Endothelial cell of umbilical vein (primary cell): ENCODE measurements around the gene TENM4. TPM values are rescaled to one million over a fixed set of nuclear protein-coding genes. Genes with fewer than 3 reads are reported as not detected.

Source experiments
- BruUV-seq: library from RNA; stranded (reverse); fragments of 400-500 nt; replicated peaks from 2 replicates; lab custom pipeline; 2021; lab: Mats Ljungman, UMichigan
- CTCF ChIA-PET: fragments of 300-600, 350-600 bp; sonication (Branson Sonifier 250); formaldehyde crosslinking; loops from one replicate; lab custom pipeline; 2021; ENCODE audit warnings: antibody characterized with exemption, inconsistent platforms; lab: Charles Lee
- POLR2A ChIA-PET: fragments of 300-600, 350-600 bp; sonication (Branson Sonifier 250); formaldehyde crosslinking; loops from one replicate; lab custom pipeline; 2021; ENCODE audit warnings: antibody characterized with exemption, inconsistent platforms; lab: Charles Lee
- DNase-seq: peaks from one replicate; pipeline ENCODE4 v3.0.0-alpha.2; 2011; ENCODE audit warnings: low read depth, low spot score
- FAIRE-seq: peaks from 2 replicates; lab custom pipeline; 2011; peaks lifted over from hg19 to GRCh38; lab: Jason Lieb, UNC
- H2AFZ ChIP-seq: 2 replicates; pipeline ENCODE4 v1.6.0; 2012; ENCODE audit warnings: low read depth, low read length, control low read depth, inconsistent platforms
- H3K27ac ChIP-seq: 2 replicates; pipeline ENCODE4 v1.5.1; 2011; ENCODE audit warnings: low read depth, mild to moderate bottlenecking, control low read depth, low read length, moderate library complexity; ENCODE audit not compliant: insufficient read depth
- H3K27me3 ChIP-seq, 2 experiments: 2 replicates each; pipeline versions ENCODE4 v1.6.0 to v1.6.1; 2011; ENCODE audit warnings: low read length in 2 of 2, mixed read lengths in 1 of 2; ENCODE audit not compliant: control insufficient read depth in 2 of 2, insufficient read depth in 2 of 2
- H3K36me3 ChIP-seq, 2 experiments: 2 replicates in 1 of 2; 3 replicates in 1 of 2; pipeline ENCODE4 v1.5.1; 2011; ENCODE audit warnings: low read length in 2 of 2, mild to moderate bottlenecking in 1 of 2, moderate library complexity in 1 of 2; ENCODE audit not compliant: control insufficient read depth in 2 of 2, insufficient read depth in 2 of 2; ENCODE audit errors: extremely low read depth in 1 of 2
- H3K4me1 ChIP-seq: 3 replicates; pipeline ENCODE4 v1.5.1; 2011; ENCODE audit warnings: mild to moderate bottlenecking, low read length; ENCODE audit not compliant: control insufficient read depth, insufficient read depth; ENCODE audit errors: extremely low read depth
- H3K4me2 ChIP-seq: 2 replicates; pipeline ENCODE4 v1.6.1; 2011; ENCODE audit warnings: low read length, control low read depth, mixed read lengths; ENCODE audit not compliant: insufficient read depth
- H3K4me3 ChIP-seq, 3 experiments: fragments of 200-600 bp in 1 of 3; sonication (generic), shearing (Covaris generic) in 1 of 3; replicated peaks in 1 of 3; 2 replicates each; pipeline ENCODE4 v1.5.1; 2011 to 2016; ENCODE audit warnings: control low read depth in 3 of 3, low read length in 3 of 3, mild to moderate bottlenecking in 2 of 3, inconsistent platforms in 1 of 3, low read depth in 1 of 3, moderate library complexity in 1 of 3; ENCODE audit not compliant: insufficient read depth in 1 of 3
- H3K79me2 ChIP-seq: 2 replicates; pipeline ENCODE4 v1.6.0; 2012; ENCODE audit warnings: low read length, inconsistent platforms; ENCODE audit not compliant: control insufficient read depth, insufficient read depth
- H3K9ac ChIP-seq: replicated peaks from 2 replicates; pipeline ENCODE3; 2011; ENCODE audit warnings: low read length, control low read depth; ENCODE audit not compliant: insufficient read depth; ENCODE audit errors: extremely low read depth
- H3K9me1 ChIP-seq: replicated peaks from 3 replicates; pipeline ENCODE4 v1.6.0; 2011; ENCODE audit warnings: mild to moderate bottlenecking, low read length; ENCODE audit not compliant: control insufficient read depth, insufficient read depth; ENCODE audit errors: extremely low read depth
- H3K9me3 ChIP-seq: replicated peaks from 2 replicates; pipeline ENCODE4 v1.5.1; 2012; ENCODE audit warnings: low read length, inconsistent platforms; ENCODE audit not compliant: control insufficient read depth, insufficient read depth
- H4K20me1 ChIP-seq: replicated peaks from 2 replicates; pipeline ENCODE3; 2011; ENCODE audit warnings: mild to moderate bottlenecking, low read length; ENCODE audit not compliant: control insufficient read depth, insufficient read depth; ENCODE audit errors: extremely low read depth
- EZH2 ChIP-seq: IDR thresholded peaks from 2 replicates; pipeline ENCODE4 v1.6.1; 2012; ENCODE audit warnings: borderline replicate concordance, low read depth, mild to moderate bottlenecking, moderate library complexity, low read length, inconsistent platforms; ENCODE audit not compliant: severe bottlenecking
- FOS ChIP-seq: IDR thresholded peaks from 2 replicates; pipeline ENCODE4 v1.6.1; 2011; ENCODE audit warnings: mild to moderate bottlenecking, low read length, moderate library complexity, borderline replicate concordance; ENCODE audit not compliant: insufficient read depth
- GATA2 ChIP-seq: IDR thresholded peaks from 2 replicates; pipeline ENCODE4 v1.7.0; 2011; ENCODE audit warnings: low read depth, mild to moderate bottlenecking, moderate library complexity, mixed read lengths, low read length; ENCODE audit not compliant: insufficient read length, insufficient read depth
- JUN ChIP-seq: IDR thresholded peaks from 2 replicates; pipeline ENCODE4 v1.6.1; 2011; ENCODE audit warnings: borderline replicate concordance, low read depth; ENCODE audit not compliant: insufficient read length, insufficient read depth
- MYC ChIP-seq: IDR thresholded peaks from one replicate; pipeline ENCODE4 v1.6.1; 2011; ENCODE audit warnings: mild to moderate bottlenecking, low read depth, low read length
- POLR2A ChIP-seq: IDR thresholded peaks from 2 replicates; pipeline ENCODE4 v1.6.1; 2012; ENCODE audit warnings: low read depth, mild to moderate bottlenecking, control low read depth, low read length
- POLR2AphosphoS5 ChIP-seq: IDR thresholded peaks from 2 replicates; pipeline ENCODE4 v1.6.1; 2012; ENCODE audit warnings: low read depth, mild to moderate bottlenecking, control low read depth, low read length, moderate library complexity; ENCODE audit not compliant: insufficient read depth
- dilution Hi-C: fragments of 300-500 bp; cut with MboI; formaldehyde crosslinking; loops from one replicate; pipeline ENCODE4 v1.15.0; 2019; ENCODE audit warnings: low sequenced_read_pairs; ENCODE audit not compliant: extremely low pct_ligation_motif_present
- intact Hi-C: fragments of 100-400 bp; cut with micrococcal nuclease; formaldehyde crosslinking; loops from one replicate; pipeline ENCODE4 v1.10.0; 2022
- polyA plus RNA-seq, 4 experiments: library from polyadenylated mRNA; depleted of rRNA in 3 of 4; stranded (reverse) in 3 of 4; unstranded in 1 of 4; fragments of >200 nt; gene quantifications; 2 replicates each; pipeline versions ENCODE4 v1.2.1 to v1.2.3, GENCODE V29; 2011 to 2012; ENCODE audit warnings: missing spikeins in 1 of 4
- total RNA-seq: library from RNA; stranded (reverse); gene quantifications from 2 replicates; pipeline ENCODE4 v1.2.3, GENCODE V29; 2021
- TF ChIP-seq, protein P1 (sequence below): IDR thresholded peaks from 2 replicates; pipeline ENCODE4 v1.6.1; 2011; ENCODE audit not compliant: insufficient read depth, insufficient read length
- TF ChIP-seq, protein P2 (sequence below), 2 donors: IDR thresholded peaks; 1 replicate in 1 of 2; 2 replicates in 1 of 2; pipeline ENCODE4 v1.5.1; 2011; ENCODE audit warnings: low read length in 2 of 2, mild to moderate bottlenecking in 2 of 2, moderate library complexity in 2 of 2, control low read depth in 1 of 2, inconsistent platforms in 1 of 2, low read depth in 1 of 2; ENCODE audit not compliant: insufficient read depth in 1 of 2; ENCODE audit errors: extremely low read depth in 1 of 2

TENM4 gene
- total and polyA plus RNA-seq, 2 donors (not counting 3 experiments of a cell fraction or from before 2014, with no cell fraction given) = 0.06 to 0.27 TPM

GRCh38 chr11:79078456-79078855, 362.4 kb downstream of the TENM4 start:
- FAIRE-seq (no peak), DNase-seq (no peak)
- no peak overlapping the region for H3K4me2 ChIP-seq
- H3K9ac ChIP-seq = no peak overlapping the region
- CTCF ChIA-PET = interaction anchor here (1.0 to 7.7 kb wide), 9 partner anchors 9 to 433 kb away, joined by 3 to 85 read pairs (median 3); no protein-coding TSS in a partner anchor
- TF ChIP-seq MYC (no peak), POLR2A (no peak), FOS (no peak)
- TF ChIP-seq, protein P1, sequence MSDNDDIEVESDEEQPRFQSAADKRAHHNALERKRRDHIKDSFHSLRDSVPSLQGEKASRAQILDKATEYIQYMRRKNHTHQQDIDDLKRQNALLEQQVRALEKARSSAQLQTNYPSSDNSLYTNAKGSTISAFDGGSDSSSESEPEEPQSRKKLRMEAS = no peak
- H3K4me1 ChIP-seq = no peaks in the 10 kb centered on the region
- no peak overlapping the region for H3K27ac ChIP-seq
- dilution Hi-C loops = no loop called here
- no peaks in the 10 kb centered on the region for H3K79me2 ChIP-seq
- H3K27me3 ChIP-seq = no peaks in the 10 kb centered on the region
- no peaks in the 10 kb centered on the region for H3K9me1 ChIP-seq
- H4K20me1 ChIP-seq = no peaks in the 10 kb centered on the region
- BruUV-seq = no TSS peak
- H3K36me3 ChIP-seq = no peaks in the 10 kb centered on the region
- POLR2A ChIA-PET = no interaction called here
- no peaks in the 10 kb centered on the region for H3K9me3 ChIP-seq
- H3K4me3 ChIP-seq = no peak overlapping the region
- intact Hi-C loops = loop anchor here (2.0 to 5.0 kb wide), 2 partner anchors 16 to 281 kb away; no protein-coding TSS in a partner anchor
- no peak overlapping the region for H2AFZ ChIP-seq

- dilution Hi-C loops = no loop called here
- Histone ChIP-seq H3K36me3 (no peaks in the 10 kb centered on the region), H3K4me1 (no peaks in the 10 kb centered on the region), H3K4me3 (no peak overlapping the region), H3K4me2 (no peak overlapping the region), H3K9me3 (no peaks in the 10 kb centered on the region), H4K20me1 (no peaks in the 10 kb centered on the region), H3K27me3 (no peaks in the 10 kb centered on the region), H3K79me2 (no peaks in the 10 kb centered on the region), H2AFZ (peak overlapping the region; percentile 8), H3K9ac (no peak overlapping the region), H3K9me1 (no peaks in the 10 kb centered on the region), H3K27ac (no peak overlapping the region)
- no peak for FAIRE-seq
- CTCF ChIA-PET = interaction anchor here (1.0 to 7.7 kb wide), 8 partner anchors 10 to 432 kb away, joined by 3 to 85 read pairs (median 3); no protein-coding TSS in a partner anchor
- BruUV-seq = no TSS peak
- DNase-seq = peak; percentile 48
- TF ChIP-seq MYC (no peak), FOS (no peak), POLR2AphosphoS5 (no peak), JUN (no peak), GATA2 (no peak), POLR2A (no peak), EZH2 (no peak)
- TF ChIP-seq, protein P2, sequence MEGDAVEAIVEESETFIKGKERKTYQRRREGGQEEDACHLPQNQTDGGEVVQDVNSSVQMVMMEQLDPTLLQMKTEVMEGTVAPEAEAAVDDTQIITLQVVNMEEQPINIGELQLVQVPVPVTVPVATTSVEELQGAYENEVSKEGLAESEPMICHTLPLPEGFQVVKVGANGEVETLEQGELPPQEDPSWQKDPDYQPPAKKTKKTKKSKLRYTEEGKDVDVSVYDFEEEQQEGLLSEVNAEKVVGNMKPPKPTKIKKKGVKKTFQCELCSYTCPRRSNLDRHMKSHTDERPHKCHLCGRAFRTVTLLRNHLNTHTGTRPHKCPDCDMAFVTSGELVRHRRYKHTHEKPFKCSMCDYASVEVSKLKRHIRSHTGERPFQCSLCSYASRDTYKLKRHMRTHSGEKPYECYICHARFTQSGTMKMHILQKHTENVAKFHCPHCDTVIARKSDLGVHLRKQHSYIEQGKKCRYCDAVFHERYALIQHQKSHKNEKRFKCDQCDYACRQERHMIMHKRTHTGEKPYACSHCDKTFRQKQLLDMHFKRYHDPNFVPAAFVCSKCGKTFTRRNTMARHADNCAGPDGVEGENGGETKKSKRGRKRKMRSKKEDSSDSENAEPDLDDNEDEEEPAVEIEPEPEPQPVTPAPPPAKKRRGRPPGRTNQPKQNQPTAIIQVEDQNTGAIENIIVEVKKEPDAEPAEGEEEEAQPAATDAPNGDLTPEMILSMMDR (IDR thresholded peaks at IDR 0.05; ENCODE audit: extremely low read depth in 1 of 2, insufficient read depth in 1 of 2, low read depth in 1 of 2, low read length in 2 of 2) = no peak
- TF ChIP-seq, protein P1 = no peak
- intact Hi-C loops = loop anchor here (2.0 to 5.0 kb wide), 2 partner anchors 15 to 281 kb away; no protein-coding TSS in a partner anchor
- POLR2A ChIA-PET = no interaction called here
Measured at GRCh38 chr11:79077702-79078330, 363.0 kb downstream of the TENM4 start.
